Fibroblast of peridontal ligament (primary cell): ENCODE measurements around the gene SWSAP1.
"Not testable (repeated sequence)": the region's sequence is repeated elsewhere in the genome, so short reads cannot be mapped to it uniquely, and the experiment has no call there.

ENCODE experiments used
- DNase-seq: peaks from one replicate; pipeline ENCODE4 v3.0.0-alpha.2; 2010; ENCODE audit errors: extremely low read depth

Gene SWSAP1

DNA sequence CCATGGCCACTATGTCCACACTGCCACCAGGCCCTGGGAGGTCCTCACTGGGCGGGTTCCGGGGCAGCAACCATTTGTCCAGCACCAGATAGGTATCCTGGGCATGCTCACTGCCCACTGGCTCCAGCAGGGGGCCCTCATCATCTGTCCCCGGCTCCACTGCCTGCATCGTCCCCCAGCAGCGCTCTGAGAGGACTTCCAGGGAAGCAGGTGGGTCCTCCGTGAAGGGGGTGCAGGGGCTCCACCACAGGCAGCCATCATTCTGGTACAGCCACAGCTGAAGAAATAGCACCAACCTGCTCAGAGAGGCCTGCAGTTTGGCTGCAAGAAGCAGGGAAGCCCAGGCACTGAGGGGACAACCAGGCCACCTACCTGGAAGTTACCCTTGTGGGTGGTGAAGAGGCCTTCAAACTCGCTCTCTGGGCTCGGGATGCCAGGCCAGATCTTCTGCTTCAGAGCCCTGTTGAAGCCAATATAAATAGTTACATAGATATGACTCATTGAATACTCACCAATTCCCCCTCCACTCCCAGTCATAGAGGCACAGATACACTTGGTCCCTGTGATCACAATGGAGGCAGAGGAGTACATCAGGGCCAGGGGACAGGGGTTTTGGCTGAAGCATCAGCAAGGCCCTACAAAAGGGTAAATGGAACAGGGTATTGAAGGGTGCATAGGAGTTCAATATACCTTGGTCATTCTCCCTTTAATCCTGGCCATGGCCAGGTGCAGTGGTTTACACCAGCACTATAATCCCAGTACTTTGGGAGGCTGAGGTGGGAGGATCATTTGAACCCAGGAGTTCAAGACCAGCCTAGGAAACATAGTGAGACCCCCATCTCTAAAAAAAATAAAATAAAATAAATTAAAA, 4.1 kb downstream of the SWSAP1 start:
- DNase-seq, result peak; percentile 73

DNA sequence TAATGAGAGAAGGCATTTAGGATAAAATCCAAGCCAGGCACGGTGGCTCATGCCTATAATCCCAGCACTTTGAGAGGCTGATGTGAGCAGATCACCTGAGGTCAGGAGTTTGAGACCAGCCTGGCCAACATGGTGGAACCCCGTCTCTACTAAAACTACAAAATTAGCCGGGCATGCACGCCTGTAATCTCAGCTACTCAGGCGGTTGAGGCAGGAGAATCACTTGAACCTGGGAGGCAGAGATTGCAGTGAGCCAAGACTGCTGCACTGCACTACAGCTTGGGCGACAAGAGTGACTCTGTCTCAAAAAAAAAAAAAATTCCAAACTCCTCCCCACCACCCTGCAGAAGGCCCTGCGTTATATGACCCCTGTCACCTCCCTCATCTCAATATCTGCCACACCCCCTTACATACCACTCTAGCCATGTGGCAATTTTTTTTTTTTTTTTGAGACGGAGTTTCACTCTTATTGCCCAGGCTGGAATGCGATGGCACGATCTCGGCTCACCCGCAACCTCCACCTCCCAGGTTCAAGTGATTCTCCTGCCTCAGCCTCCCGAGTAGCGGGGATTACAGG, 4.9 kb downstream of the SWSAP1 start:
- not testable (repeated sequence) for DNase-seq

DNA sequence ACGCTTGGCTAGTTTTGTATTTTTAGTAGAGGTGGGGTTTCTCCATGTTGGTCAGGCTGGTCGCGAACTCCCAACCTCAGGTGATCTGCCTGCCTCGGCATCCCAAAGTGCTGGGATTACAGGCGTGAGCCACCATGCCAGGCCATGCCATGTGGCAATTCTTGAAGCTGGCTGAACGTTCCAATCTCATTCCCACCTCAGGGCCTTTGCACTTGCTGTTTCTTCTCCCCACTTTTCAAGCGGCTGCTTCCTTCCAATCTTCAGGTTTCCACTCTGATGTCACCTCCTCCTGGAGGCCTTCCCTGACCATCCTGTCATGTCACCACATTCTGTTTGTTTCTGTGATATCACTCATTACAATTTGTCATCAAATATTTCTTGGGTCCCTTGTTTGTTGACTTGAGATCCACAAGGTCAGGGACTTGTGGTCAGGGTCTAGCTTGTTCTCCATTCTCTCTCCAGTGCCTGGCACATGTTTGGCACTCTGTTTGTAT, 5.4 kb downstream of the SWSAP1 start:
- no peak for DNase-seq

DNA sequence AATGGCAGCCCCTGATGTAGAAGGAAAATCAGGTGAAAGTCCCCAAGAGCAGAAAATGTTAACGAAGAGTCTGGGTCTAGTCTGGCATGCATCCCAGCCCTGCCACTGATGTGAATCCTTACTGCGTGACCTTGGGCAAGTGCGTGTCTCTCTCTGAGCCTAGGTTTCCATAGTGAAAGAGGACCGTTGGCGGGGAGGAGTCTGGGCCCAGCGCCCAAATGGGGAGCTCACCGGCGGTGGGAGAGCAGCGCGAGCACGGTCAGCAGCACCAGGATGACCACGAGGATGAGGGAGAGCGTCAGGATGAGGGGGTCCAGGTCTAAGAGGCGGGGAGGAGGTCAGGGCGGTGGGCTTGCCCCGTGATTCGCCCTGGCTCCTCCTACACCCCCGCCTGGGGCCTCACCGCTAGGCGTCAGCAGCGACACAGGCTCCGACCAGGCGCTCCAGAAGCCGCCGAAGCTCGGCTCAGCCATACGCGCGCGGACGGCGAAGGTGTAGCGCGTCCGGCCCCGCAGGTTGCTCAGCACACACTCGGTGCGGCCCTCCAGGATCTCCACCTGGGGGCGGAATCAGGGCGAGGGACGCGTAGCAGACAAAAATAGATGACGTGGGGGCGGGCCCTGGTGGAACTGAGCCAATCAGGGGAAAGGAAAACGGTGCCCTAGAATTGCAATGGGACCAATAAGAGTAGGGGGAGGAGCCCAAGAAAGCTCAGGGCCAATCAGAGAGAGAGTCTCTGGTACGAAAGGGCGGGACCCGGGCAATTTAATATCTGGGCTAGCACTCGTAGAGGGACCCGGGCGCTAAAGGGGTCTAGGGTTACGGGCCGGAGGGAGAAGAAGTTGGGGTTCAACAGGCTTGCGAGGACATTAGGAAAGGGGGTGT, 6.4 kb downstream of the SWSAP1 start:
- DNase-seq, result peak; percentile 92

DNA sequence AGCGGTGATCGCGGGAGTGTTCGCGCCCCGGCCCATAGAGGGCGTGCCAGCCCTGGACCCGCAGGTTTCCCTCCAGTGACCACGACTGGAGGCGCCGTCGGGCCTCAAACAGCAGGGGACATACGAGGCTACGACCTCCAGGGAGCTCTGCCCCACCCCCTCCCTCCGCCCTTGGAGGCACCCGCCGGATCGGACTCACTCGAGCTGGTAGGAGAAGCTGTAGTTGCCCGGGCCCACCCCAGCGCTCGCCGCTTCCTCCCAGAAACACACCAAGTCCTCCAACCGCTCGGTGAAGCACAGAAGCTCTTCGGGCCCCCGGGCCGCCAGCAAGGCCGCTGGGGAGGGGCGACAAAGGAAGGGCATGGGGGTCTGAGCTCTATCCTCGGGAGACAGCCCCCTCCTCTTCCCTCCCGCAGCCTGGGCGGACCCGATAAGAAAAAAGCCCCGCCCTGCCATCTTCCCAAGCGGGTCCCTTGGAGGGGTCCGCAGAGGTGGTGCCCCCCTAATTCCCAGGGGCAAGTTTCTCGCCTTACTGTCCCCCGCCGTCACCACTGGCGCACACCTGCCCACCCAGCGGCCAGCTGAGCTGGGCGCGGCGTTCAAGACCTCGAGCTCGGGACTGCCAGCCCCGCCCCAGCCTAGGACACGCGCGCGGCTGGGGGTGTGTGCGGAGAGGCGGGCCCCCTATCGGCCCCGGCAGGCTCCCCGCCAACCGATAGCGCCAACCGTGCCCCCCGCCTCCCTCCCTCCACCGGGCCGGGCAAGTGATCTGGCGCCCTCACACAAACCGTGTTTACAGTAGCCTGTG, 8.6 kb downstream of the SWSAP1 start:
- no peak for DNase-seq

DNA sequence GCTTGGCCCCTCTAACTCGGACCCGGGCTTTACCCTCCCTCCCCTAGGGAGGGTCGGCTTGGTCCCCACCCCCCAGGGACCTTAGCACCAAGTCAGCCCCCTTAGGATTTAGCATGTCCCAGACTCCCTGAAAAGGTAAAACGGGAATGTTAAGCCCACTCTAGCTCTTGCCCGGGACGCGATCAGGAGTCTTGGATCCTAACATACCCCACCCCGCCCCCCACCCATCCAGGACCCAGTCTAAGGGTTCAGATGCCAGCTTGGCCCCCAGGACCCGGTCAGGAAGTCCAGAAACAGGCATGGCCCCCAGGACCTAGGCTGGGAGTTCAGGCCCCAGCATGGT, 9.2 kb downstream of the SWSAP1 start:
- DNase-seq, result no peak

DNA sequence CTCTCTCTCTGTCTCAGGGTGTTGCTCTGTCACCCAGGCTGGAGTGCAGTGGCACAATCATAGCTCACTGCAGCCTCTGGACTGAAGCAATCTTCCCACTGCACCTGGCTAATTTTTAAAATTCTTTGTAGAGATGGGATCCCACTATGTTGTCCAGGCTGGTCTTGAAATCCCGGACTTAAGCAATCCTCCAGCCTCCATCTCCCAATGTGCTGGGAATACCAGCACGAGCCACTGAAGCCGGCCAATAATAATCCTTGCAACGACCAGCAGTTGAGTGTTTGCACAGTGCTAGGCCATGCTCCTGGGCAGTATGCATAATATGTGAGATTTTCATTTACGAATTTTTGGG, 10.3 kb downstream of the SWSAP1 start:
- DNase-seq, result no peak

DNA sequence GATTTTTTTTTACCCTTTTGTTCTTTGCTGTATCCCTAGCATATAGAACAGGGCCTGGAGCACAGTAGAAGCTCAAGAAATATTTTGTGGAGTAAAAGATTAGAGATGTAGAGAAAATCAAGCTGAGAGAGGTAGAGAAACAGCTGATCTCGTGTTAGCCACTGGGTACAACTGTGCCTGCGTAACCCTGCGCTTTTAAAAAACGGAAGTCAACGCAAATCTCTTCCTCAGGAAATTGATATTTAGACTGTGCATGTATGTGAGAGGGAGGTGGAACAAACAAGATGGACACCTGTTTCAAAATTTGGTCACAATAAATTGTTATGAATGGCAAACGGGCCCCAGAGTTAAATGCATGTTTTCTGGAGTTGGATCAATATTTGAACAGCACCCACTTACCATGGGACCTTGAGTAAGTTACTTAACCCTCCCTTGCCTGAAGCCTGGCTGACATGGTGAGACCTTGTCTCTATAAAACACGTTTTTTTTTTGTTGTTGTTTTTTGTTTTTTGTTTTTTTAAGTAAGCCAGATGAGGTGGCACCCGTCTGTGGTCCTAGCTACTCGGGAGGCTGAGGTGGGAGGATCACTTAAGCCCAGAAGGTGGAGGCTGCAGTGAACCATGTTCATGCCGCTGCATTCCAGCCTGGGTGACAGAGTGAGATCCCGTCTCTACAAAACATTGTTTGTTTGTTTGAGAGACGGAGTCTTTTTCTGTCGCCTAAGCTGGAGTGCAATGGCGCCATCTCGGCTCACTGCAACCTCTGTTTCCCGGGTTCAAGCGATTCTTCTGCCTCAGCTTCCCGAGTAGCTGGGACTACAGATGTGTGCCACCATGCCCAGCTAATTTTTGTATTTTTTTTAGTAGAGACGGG, 12.9 kb downstream of the SWSAP1 start:
- no peak for DNase-seq

DNA sequence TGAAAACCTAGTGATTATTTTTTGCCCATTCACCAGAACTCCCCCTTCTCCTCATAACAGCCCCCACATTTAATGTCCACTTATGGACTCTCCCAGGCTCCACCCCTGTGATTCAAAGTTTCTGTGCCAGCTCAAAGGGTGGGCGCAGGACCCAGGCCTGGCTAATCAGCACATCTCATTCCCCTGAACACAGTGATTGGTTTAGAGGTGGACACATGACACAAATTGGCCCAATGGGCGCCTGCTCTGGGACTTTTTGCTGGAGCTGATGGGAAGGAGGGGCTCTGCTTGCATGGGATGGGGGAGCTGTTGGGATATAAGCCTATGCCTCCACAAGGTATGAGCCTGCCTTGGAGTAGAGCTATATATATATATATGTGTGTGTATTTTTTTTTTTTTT, 15.9 kb downstream of the SWSAP1 start:
- no peak for DNase-seq

DNA sequence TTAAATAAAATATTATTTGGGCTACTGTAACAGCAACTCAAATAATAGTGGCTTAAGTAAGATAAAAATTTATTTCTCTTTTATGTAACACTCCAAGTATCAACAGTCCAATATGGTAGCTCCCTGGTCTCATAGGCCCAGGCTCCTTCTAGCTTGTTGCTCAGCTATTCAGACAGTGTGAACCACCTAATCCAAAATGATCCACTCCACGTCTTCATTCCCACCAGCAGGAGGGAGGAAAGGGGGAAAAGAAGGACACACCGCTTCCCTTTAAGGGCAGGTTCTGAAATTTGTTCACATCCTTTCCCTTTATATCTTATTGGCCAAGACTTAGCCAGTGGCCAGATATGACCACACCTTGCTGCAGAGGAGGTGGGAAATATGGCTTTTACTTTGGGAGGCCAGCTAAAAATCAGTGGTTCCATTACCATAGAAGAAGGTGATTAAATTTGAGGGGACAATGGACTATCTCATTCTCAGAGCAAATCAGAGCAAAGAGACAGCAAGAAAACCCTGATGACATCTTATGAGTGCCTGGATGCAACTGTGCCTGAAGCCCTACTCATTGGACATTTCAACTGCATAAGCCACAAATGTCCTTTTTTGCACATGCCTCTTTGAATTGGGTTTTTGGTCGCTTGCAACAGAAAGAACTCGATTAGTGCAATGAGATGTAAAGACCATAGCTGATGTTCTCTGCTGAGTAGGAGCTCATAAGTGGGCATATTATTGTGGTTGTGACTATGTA, 16.6 kb downstream of the SWSAP1 start:
- DNase-seq, result no peak

DNA sequence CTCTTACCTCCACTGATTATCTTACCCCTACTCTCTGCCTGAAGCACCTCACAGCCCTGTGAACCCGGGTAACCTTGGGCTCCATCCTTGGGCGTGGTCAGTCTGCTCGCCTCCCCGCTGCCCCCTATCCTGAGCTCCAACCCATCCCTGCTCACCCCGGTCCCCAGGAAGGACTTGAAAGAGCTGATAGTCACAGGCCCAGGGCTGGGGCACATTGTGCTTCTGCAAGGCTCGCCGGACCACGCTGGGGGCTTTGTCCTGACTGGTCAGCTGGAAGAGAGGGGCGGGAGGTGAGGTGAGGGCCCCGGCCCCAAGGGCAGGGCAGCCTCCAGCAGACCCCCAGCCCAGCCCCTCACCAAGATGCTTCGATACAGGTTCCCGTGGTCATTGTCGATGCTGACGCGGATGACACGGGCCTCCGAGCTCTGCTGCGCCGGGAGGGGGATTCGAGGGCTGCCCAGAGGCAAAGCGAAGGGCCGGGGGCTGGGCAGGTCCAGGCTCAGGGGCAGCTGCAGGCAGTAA, 22.7 kb downstream of the SWSAP1 start:
- DNase-seq, result no peak

DNA sequence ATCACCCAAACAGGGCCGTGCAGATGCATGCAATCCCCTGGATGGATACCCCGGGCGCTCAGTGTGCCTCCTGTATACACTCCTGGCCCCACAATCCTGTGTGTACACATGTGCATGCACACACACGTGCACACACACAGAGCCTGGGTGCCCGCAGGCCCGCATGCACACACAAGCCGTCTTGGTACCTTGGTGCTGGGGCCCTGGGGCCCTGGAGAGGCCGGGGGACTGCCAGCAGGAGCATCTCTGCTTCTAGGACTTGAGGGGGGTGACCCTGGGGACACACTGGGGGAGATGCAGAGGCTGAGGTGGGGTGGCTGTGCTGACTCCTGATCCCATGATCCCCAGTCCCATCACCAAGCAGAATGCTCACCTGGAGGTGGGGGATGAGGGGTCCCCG, 25.2 kb downstream of the SWSAP1 start:
- DNase-seq, result no peak

DNA sequence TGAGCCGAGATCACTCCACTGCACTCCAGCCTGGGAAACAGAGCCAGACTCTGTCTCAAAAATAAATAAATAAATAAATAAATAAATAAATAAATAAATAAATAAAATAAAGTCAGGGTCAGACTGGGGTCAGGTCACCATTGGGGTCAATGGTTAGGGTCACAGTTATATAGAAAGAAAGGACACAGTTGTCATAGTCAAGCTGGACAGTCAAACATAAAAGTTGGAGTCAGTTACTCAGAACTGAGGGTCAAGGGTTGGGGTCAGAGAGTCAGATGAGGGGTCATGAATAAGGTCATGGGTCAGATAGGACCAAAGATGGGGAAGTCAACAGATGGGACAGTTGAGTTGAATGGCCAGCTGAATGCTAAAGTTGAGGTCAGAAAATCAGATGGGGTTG, 26.3 kb downstream of the SWSAP1 start:
- DNase-seq, result no peak

DNA sequence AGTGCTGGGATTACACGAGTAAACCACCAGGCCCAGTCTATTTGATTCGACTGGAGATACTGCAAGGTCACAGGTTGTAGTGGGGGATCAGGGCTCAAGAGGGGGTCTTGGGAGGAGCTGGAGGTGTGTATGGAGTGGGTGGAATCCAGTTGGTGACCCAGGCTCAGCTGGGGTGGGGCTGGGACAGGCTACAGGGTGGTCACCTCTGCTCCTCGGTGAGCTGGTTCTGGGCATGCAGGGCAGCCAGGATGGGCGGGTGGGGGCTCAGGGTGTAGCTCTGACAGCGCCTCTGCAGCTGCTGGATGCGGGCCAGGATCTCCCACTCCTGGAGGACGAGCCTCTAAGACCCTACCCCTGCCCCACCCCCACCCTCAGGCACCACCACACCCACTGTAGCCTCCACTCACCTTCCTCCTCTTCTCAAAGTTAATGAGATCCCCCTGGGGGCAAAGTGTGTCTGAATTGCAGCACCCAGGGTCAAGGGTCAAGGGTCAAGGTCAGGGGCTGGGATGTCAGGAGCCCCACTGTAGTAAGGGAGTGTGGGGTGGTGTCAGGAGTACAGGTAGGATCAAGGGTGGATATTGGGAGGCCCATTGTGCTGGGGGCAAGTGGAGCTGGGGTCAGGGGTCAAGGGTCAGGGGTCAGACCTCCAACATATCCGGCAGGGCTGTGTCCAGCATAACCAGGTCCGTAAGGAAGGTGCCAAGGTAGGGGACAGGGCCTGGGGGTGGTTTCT, 27.5 kb downstream of the SWSAP1 start:
- DNase-seq, result no peak

DNA sequence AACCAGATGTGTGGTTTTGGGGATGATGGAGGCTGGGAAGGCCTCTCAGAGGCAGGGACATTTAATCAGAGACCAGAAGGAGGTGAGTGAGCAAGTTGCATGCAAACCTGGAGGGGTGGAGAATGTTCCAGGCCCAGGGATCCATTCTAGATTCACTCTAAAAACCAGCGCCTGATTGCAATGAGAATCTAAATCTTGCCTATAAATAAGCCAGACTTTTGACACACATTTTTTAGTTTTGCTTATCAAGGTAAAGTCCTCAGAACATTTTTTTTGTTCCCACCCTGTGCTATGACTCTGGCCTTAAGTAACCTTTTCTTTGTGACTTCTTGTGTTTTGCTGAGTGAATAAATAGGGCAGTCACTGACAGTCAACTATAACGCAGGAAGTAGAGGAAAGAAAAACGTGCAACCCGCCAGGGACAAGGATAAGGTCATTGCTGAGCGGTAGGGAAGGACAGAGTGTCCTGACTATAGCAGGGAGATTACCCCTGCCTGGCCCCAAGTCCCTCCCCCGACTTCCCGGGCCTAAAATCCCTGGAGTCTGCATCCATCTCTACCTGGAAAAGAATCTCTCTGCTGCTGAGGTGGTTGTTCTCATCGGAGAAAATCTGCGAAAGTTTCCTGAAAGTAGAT, 30.2 kb downstream of the SWSAP1 start:
- DNase-seq, result no peak

DNA sequence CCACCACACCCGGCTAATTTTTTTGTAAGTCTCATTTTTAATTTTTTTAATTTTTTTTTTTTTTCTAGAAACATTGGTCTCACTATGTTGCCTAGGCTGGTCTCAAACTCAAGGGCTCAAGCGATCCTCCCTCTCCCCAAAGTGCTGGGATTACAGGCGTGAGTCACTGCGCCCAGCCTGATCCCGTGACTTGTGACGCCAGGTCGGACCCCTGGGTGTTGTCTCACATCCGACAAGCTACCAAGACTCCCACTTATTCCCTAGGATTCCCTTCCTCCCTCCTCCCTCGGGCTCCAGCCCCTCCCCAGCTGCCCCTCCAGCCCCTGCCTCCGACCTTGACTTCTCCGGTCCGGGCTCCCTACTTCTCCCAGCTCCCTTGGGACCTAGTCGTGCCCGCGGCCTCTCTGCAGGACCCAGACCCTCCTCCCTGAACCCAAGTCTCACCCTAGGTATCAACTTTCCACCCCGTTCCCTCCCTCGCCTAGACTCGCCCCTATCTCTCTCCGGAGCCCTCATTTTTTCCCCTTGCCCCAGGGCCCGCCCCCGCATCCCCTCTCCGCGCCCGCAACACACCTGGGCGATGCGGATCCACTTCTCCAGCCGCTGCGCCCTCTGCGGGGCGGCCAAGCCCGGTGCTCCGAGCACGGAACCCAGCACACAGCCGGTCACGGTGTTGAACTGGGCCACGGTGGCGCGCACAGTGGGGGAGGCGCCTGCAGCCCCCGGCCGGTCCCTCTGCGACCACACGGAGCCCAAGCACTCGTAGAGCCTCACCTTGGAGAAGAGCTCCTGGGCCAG, 31.6 kb downstream of the SWSAP1 start:
- no peak for DNase-seq

DNA sequence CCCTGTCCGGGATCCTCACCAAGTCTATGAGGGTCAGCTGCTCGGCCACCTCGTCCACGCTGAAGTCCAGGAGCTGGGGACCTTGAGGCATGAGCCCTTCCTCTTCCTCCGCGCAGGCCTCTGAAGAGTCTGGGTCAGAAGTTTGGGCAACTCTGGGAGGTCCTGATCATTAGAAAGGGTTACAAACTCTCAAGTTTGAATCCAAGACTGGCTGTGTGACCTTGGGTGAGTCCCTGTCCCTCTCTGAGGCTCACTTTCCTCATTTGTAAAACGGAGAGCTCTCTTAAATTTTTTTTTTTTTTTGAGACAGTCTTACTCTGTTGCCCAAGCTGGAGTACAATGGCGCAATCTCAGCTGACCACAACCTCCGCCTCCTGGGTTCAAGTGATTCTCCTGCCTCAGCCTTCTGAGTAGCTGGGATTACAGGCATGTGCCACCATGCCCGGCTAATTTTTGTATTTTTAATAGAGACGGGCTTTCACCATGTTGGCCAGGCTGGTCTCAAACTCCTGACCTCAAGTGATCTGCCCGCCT, 32.3 kb downstream of the SWSAP1 start:
- not testable (repeated sequence) for DNase-seq
